GM21390 (cell line): Measurements from ENCODE around the gene PNPLA6.

ENCODE experiments used
- ATAC-seq: cut with Tn5 transposase; IDR thresholded peaks from one replicate; pipeline ENCODE4 v1.9.1; 2021; ENCODE audit not compliant: unreplicated experiment

Gene PNPLA6

GRCh38 chr19:7595466-7596133 is 60.1 kb downstream of the PNPLA6 start, which contains the start of gene CAMSAP3:
TSS of gene CAMSAP3 (plus strand) at chr19:7595863. CDS start at chr19:7596003, 140 bp downstream.
- no peak for ATAC-seq

- ATAC-seq = no peak
These were observed 60.9 kb downstream of the PNPLA6 start for GRCh38 chr19:7596211-7596937.

- no peak for ATAC-seq
These were observed 62.2 kb downstream of the PNPLA6 start for GRCh38 chr19:7597689-7598088.

GRCh38 chr19:7598180-7598579 is 62.7 kb downstream of the PNPLA6 start:
- ATAC-seq = no peak

- no peak for ATAC-seq
These were observed 65.2 kb downstream of the PNPLA6 start for GRCh38 chr19:7600721-7601120.

GRCh38 chr19:7602240-7602934 is 66.9 kb downstream of the PNPLA6 start:
- no peak for ATAC-seq

DNA sequence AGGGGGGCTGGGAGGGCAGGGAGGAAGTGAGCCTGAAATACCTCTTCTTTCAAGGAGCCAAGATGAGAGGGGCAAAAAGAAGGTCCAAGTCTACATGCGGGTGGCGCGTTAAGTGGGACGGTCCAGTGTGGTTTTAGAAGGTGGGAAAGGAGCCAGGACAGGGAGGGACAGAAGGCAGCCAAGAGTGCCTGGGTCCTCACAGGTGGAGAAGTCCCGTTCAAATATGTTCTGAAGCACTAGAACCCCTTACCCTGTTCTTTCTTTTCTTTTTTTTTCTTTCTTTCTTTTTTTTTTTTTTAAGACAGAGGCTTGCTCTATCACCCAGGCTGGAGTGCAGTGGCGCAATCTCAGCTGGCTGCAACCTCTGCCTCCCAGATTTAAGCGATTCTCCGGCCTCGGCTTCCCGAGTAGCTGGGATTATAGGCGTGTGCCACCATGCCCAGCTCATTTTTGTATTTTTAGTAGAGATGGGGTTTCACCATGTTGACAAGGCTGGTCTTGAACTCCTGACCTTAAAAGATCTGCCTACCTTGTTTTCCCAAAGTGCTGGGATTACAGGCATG is 67.5 kb downstream of the PNPLA6 start:
- ATAC-seq = no peak

GRCh38 chr19:7603919-7604318 is 68.4 kb downstream of the PNPLA6 start:
- ATAC-seq = no peak

DNA sequence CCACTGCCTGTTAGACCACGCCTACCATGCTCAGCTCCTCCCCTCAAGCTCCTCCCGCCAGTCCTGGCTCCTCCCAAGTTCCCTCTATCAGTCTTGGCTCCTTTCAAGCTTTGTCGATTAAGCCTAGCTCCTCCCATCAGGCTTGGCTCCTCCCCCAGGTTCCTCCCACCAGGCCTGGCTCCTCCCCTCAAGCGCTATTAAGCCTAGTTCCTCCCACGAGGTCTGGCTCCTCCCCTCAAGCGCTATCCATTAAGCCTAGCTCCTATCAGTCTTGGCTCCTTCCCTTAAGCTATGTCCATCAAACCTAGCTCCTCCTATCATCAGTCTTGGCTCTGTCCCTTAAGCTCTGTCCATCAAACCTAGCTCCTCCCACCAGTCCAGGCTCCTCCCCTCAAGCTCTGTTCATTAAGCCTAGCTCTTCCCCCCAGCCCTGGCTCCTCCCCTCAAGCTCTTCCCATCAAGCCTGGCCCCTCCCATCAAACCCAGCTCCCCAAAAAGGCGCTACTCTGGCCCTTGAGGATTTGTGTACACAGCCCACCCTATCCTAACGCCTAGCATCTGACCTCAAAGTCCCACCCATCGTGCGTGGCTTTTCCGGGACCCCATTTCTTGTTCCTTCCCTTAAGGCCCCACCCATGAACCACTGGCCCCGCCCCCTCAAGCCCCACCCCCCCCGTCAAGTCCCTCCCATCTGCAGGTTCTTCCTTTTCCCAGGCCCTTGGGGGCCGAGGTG is 70.1 kb downstream of the PNPLA6 start:
- no peak for ATAC-seq

GRCh38 chr19:7606289-7606688 is 70.8 kb downstream of the PNPLA6 start:
- ATAC-seq = no peak

- no peak for ATAC-seq
These were observed 71.8 kb downstream of the PNPLA6 start for GRCh38 chr19:7607212-7607873.

GRCh38 chr19:7607874-7608560 is 72.5 kb downstream of the PNPLA6 start:
- ATAC-seq = no peak

GRCh38 chr19:7610491-7611240 is 75.1 kb downstream of the PNPLA6 start:
- ATAC-seq = no peak
